GM15510 (cell line): ENCODE data around the gene YY1AP1.

Source experiments
- POLR2A ChIP-seq: IDR thresholded peaks from 3 replicates; pipeline ENCODE4 v1.6.1; 2011; ENCODE audit warnings: borderline replicate concordance; ENCODE audit not compliant: insufficient read length; ENCODE audit errors: extremely low read depth

The YY1AP1 gene

GRCh38 chr1:155694167-155694566 is 5.6 kb upstream of the YY1AP1 start:
- TF ChIP-seq POLR2A, result no peak

- no peak for TF ChIP-seq POLR2A
Observed at GRCh38 chr1:155691992-155692528, 3.5 kb upstream of the YY1AP1 start.

GRCh38 chr1:155689081-155689607 is 570 bp upstream of the YY1AP1 start, which contains the start of gene DAP3:
Gene DAP3, plus strand, starts transcription at chr1:155689091. Its CDS starts 20,689 bp downstream, at chr1:155709780.
- peak; percentile 63 for TF ChIP-seq POLR2A

- no peak for TF ChIP-seq POLR2A
Observed at GRCh38 chr1:155681776-155682175, 6.8 kb downstream of the YY1AP1 start.

- no peak for TF ChIP-seq POLR2A
Observed at GRCh38 chr1:155680531-155680930, 8.0 kb downstream of the YY1AP1 start.

- no peak for TF ChIP-seq POLR2A
Observed at GRCh38 chr1:155678027-155678426, 10.5 kb downstream of the YY1AP1 start.

- TF ChIP-seq POLR2A, result no peak
Observed at GRCh38 chr1:155673003-155673402, 15.6 kb downstream of the YY1AP1 start.

- no peak for TF ChIP-seq POLR2A
Observed at GRCh38 chr1:155671750-155672149, 16.8 kb downstream of the YY1AP1 start.

GRCh38 chr1:155669233-155670162 is 19.1 kb downstream of the YY1AP1 start:
- no peak for TF ChIP-seq POLR2A

- no peak for TF ChIP-seq POLR2A
Observed at GRCh38 chr1:155657463-155657862, 31.1 kb downstream of the YY1AP1 start.

- TF ChIP-seq POLR2A, result no peak
Observed at GRCh38 chr1:155652951-155653350, 35.6 kb downstream of the YY1AP1 start.

- TF ChIP-seq POLR2A, result no peak
Observed at GRCh38 chr1:155651861-155652661, 36.5 kb downstream of the YY1AP1 start.

- no peak for TF ChIP-seq POLR2A
Observed at GRCh38 chr1:155650231-155650757, 38.3 kb downstream of the YY1AP1 start.

- no peak for TF ChIP-seq POLR2A
Observed at GRCh38 chr1:155649676-155650075, 38.9 kb downstream of the YY1AP1 start.
